WTC11 (cell line): ENCODE data around the gene EEFSEC. TPM values are rescaled to one million over a fixed set of nuclear protein-coding genes. Genes with fewer than 3 reads are reported as not detected.

ENCODE experiments used
- ATAC-seq: fragments of 200-7000 bp; cut with Tn5 transposase; 2 replicates; pipeline ENCODE4 v1.10.0; 2021; ENCODE audit warnings: mild to moderate bottlenecking, moderate library complexity
- CTCF ChIA-PET: fragments of 300-600 bp; sonication (Branson Sonifier 250); formaldehyde crosslinking; loops from one replicate; lab custom pipeline; 2021; ENCODE audit warnings: antibody characterized with exemption; lab: Charles Lee
- POLR2A ChIA-PET: fragments of 350-600 bp; sonication (Branson Sonifier 250); formaldehyde crosslinking; loops from one replicate; lab custom pipeline; 2021; ENCODE audit warnings: antibody characterized with exemption; lab: Charles Lee
- DNase-seq: peaks from one replicate; pipeline ENCODE4 v3.0.0; 2021; ENCODE audit warnings: low spot score
- H3K27ac Mint-ChIP-seq: 2 replicates; pipeline ENCODE4 v1.8.0; 2021; ENCODE audit warnings: mixed read lengths
- H3K27me3 Mint-ChIP-seq: 2 replicates; pipeline ENCODE4 v1.8.0; 2021; ENCODE audit warnings: low read depth, mild to moderate bottlenecking, moderate library complexity, mixed read lengths
- H3K36me3 Mint-ChIP-seq: 2 replicates; pipeline ENCODE4 v1.8.0; 2021; ENCODE audit warnings: mixed read lengths
- H3K4me1 Mint-ChIP-seq: 2 replicates; pipeline ENCODE4 v1.8.0; 2022; ENCODE audit warnings: mixed read lengths
- H3K4me3 Mint-ChIP-seq: 2 replicates; pipeline ENCODE4 v1.8.0; 2021; ENCODE audit warnings: mild to moderate bottlenecking, moderate library complexity, mixed read lengths
- H3K9me3 Mint-ChIP-seq: 2 replicates; pipeline ENCODE4 v1.8.0; 2021; ENCODE audit warnings: mixed read lengths
- AR ChIP-seq: fragments of 250-450 bp; sonication (Bioruptor Pico); IDR thresholded peaks from 2 replicates; pipeline ENCODE4 v1.9.0; 2021; ENCODE audit warnings: mild to moderate bottlenecking
- ATF1 ChIP-seq: sonication (generic); formaldehyde crosslinking; IDR thresholded peaks from 2 replicates; pipeline ENCODE4 v1.8.1; 2023; ENCODE audit warnings: mild to moderate bottlenecking, moderate library complexity, missing genetic modification reagents
- ATF3 ChIP-seq: sonication (generic); formaldehyde crosslinking; conservative IDR thresholded peaks from 2 replicates; pipeline ENCODE4 v1.8.1; 2022; ENCODE audit warnings: mild to moderate bottlenecking, missing genetic modification reagents
- ATF6 ChIP-seq: sonication (generic); formaldehyde crosslinking; IDR thresholded peaks from 2 replicates; pipeline ENCODE4 v1.8.1; 2023; ENCODE audit warnings: mild to moderate bottlenecking, missing genetic modification reagents
- FOXJ3 ChIP-seq: sonication (generic); formaldehyde crosslinking; IDR thresholded peaks from 2 replicates; pipeline ENCODE4 v1.9.0; 2021; ENCODE audit warnings: missing genetic modification reagents, mild to moderate bottlenecking, borderline replicate concordance
- GRHL2 ChIP-seq: fragments of 250-450 bp; sonication (Bioruptor Pico); IDR thresholded peaks from 2 replicates; pipeline ENCODE4 v1.8.0; 2022; ENCODE audit warnings: mild to moderate bottlenecking, moderate library complexity; ENCODE audit not compliant: insufficient replicate concordance, severe bottlenecking
- HMGA2 ChIP-seq: fragments of 250-450 bp; sonication (Bioruptor Pico); IDR thresholded peaks from 2 replicates; pipeline ENCODE4 v1.4.0; 2021; ENCODE audit warnings: mild to moderate bottlenecking, moderate library complexity
- HMGXB4 ChIP-seq: sonication (generic); formaldehyde crosslinking; IDR thresholded peaks from 2 replicates; pipeline ENCODE4 v1.8.1; 2023; ENCODE audit warnings: mild to moderate bottlenecking, moderate library complexity, missing genetic modification reagents
- MLX ChIP-seq: sonication (generic); formaldehyde crosslinking; IDR thresholded peaks from 2 replicates; pipeline ENCODE4 v1.8.1; 2023; ENCODE audit warnings: mild to moderate bottlenecking, missing genetic modification reagents, moderate library complexity
- MXD4 ChIP-seq: fragments of 250-450 bp; sonication (Bioruptor Pico); IDR thresholded peaks from 2 replicates; pipeline ENCODE4 v1.8.0; 2021; ENCODE audit warnings: mild to moderate bottlenecking, moderate library complexity, borderline replicate concordance
- NFYB ChIP-seq: sonication (generic); formaldehyde crosslinking; conservative IDR thresholded peaks from 2 replicates; pipeline ENCODE4 v1.8.0; 2022; ENCODE audit warnings: low read depth, missing genetic modification reagents
- NR3C1 ChIP-seq: sonication (generic); formaldehyde crosslinking; conservative IDR thresholded peaks from 2 replicates; pipeline ENCODE4 v1.8.1; 2023; ENCODE audit warnings: low read depth, mild to moderate bottlenecking, missing genetic modification reagents
- SOX15 ChIP-seq: fragments of 250-450 bp; sonication (Bioruptor Pico); IDR thresholded peaks from 2 replicates; pipeline ENCODE4 v1.9.0; 2021; ENCODE audit warnings: mild to moderate bottlenecking
- SP1 ChIP-seq: sonication (generic); formaldehyde crosslinking; conservative IDR thresholded peaks from 2 replicates; pipeline ENCODE4 v1.8.1; 2022; ENCODE audit warnings: missing genetic modification reagents
- TCF7 ChIP-seq: sonication (generic); formaldehyde crosslinking; IDR thresholded peaks from 2 replicates; pipeline ENCODE4 v1.8.0; 2022; ENCODE audit warnings: mild to moderate bottlenecking, low read depth, missing genetic modification reagents, moderate library complexity
- TEAD4 ChIP-seq: sonication (generic); formaldehyde crosslinking; IDR thresholded peaks from 2 replicates; pipeline ENCODE4 v1.8.0; 2022; ENCODE audit warnings: mild to moderate bottlenecking, missing genetic modification reagents
- TP53 ChIP-seq: sonication (generic); formaldehyde crosslinking; IDR thresholded peaks from 2 replicates; pipeline ENCODE4 v1.8.1; 2023; ENCODE audit warnings: mild to moderate bottlenecking, missing genetic modification reagents
- USF1 ChIP-seq: sonication (generic); formaldehyde crosslinking; IDR thresholded peaks from 2 replicates; pipeline ENCODE4 v1.8.0; 2022; ENCODE audit warnings: mild to moderate bottlenecking, missing genetic modification reagents
- USF2 ChIP-seq: sonication (generic); formaldehyde crosslinking; IDR thresholded peaks from 2 replicates; pipeline ENCODE4 v1.8.1; 2023; ENCODE audit warnings: mild to moderate bottlenecking, missing genetic modification reagents, moderate library complexity
- ZBTB21 ChIP-seq: sonication (generic); formaldehyde crosslinking; IDR thresholded peaks from 2 replicates; pipeline ENCODE4 v1.8.1; 2023; ENCODE audit warnings: mild to moderate bottlenecking, missing genetic modification reagents, borderline replicate concordance
- ZMAT4 ChIP-seq: fragments of 250-450 bp; sonication (Bioruptor Pico); IDR thresholded peaks from 2 replicates; pipeline ENCODE4 v1.9.0; 2021; ENCODE audit warnings: mild to moderate bottlenecking
- ZNF121 ChIP-seq: sonication (generic); formaldehyde crosslinking; IDR thresholded peaks from 2 replicates; pipeline ENCODE4 v1.8.0; 2023; ENCODE audit warnings: missing genetic modification reagents
- ZNF138 ChIP-seq: sonication (generic); formaldehyde crosslinking; conservative IDR thresholded peaks from 2 replicates; pipeline ENCODE4 v1.8.1; 2022; ENCODE audit warnings: mild to moderate bottlenecking, moderate library complexity, missing genetic modification reagents
- ZNF219 ChIP-seq: sonication (generic); formaldehyde crosslinking; IDR thresholded peaks from 2 replicates; pipeline ENCODE4 v1.8.0; 2023; ENCODE audit warnings: missing genetic modification reagents, mild to moderate bottlenecking, borderline replicate concordance
- ZNF423 ChIP-seq: fragments of 250-450 bp; sonication (Bioruptor Pico); IDR thresholded peaks from 2 replicates; pipeline ENCODE4 v2.1.2; 2022; ENCODE audit warnings: mild to moderate bottlenecking, moderate library complexity
- ZNF512 ChIP-seq: sonication (generic); formaldehyde crosslinking; IDR thresholded peaks from 2 replicates; pipeline ENCODE4 v1.8.1; 2022; ENCODE audit warnings: missing genetic modification reagents, borderline replicate concordance
- total RNA-seq: library from RNA; stranded (reverse); gene quantifications from 3 replicates; pipeline ENCODE4 v1.2.3, GENCODE V29; 2021

EEFSEC gene
- total RNA-seq, 1 experiment from 2014 or later, result 13.7 TPM

- ChIA-PET POLR2A (no interaction called here), CTCF (interaction anchor here (1.6 kb wide), 1 partner anchor 16 kb away, joined by 5 read pairs; no protein-coding TSS in a partner anchor)
- Mint-ChIP-seq H3K4me1 (peaks cover 38% of the 10 kb centered on the region), H3K9me3 (no peaks in the 10 kb centered on the region), H3K27ac (no peak overlapping the region), H3K27me3 (no peaks in the 10 kb centered on the region), H3K4me3 (no peak overlapping the region), H3K36me3 (no peaks in the 10 kb centered on the region)
- no peak for TF ChIP-seq USF1 (CRISPR knock-in tag)
- TF ChIP-seq ZNF138 (CRISPR knock-in tag), result no peak
- TF ChIP-seq ZNF219, result no peak
- TF ChIP-seq MXD4 (CRISPR knock-in tag), result no peak
- TF ChIP-seq ATF1 (CRISPR knock-in tag), result no peak
- no peak for TF ChIP-seq ATF6 (CRISPR knock-in tag)
- TF ChIP-seq TEAD4 (CRISPR knock-in tag), result no peak
- no peak for TF ChIP-seq TP53 (CRISPR knock-in tag)
- no peak for TF ChIP-seq FOXJ3 (CRISPR knock-in tag)
- no peak for TF ChIP-seq NR3C1
- no peak for TF ChIP-seq ZNF121
- no peak for TF ChIP-seq SOX15 (CRISPR knock-in tag)
- no peak for TF ChIP-seq SP1 (CRISPR knock-in tag)
- no peak for TF ChIP-seq ZBTB21 (CRISPR knock-in tag)
- no peak for TF ChIP-seq ZMAT4
- no peak for ATAC-seq
- DNase-seq, result no peak
Measured at GRCh38 chr3:128210711-128211110, 57.4 kb downstream of the EEFSEC start.

- Mint-ChIP-seq H3K9me3 (no peaks in the 10 kb centered on the region), H3K4me1 (peaks cover 24% of the 10 kb centered on the region), H3K27me3 (no peaks in the 10 kb centered on the region), H3K36me3 (no peaks in the 10 kb centered on the region), H3K27ac (no peak overlapping the region), H3K4me3 (no peak overlapping the region)
- ChIA-PET CTCF (no interaction called here), POLR2A (no interaction called here)
- ATAC-seq, result no peak
- DNase-seq, result no peak
- TF ChIP-seq NFYB (CRISPR knock-in tag) (no peak), ZNF512 (CRISPR knock-in tag) (no peak), USF2 (CRISPR knock-in tag) (no peak), TCF7 (CRISPR knock-in tag) (no peak), AR (CRISPR knock-in tag) (no peak), GRHL2 (CRISPR knock-in tag) (no peak), HMGXB4 (CRISPR knock-in tag) (no peak), MLX (CRISPR knock-in tag) (no peak), MXD4 (CRISPR knock-in tag) (no peak), HMGA2 (CRISPR knock-in tag) (no peak), ZNF423 (CRISPR knock-in tag) (no peak), ATF3 (CRISPR knock-in tag) (no peak)
Measured at GRCh38 chr3:128214056-128214455, 60.8 kb downstream of the EEFSEC start.
